RCC 7860 (cell line): ENCODE data around the gene EIF2S2.

Experiments used
- DNase-seq: peaks from one replicate; pipeline ENCODE4 v3.0.0-alpha.2; 2015; ENCODE audit warnings: low spot score
- FAIRE-seq: peaks from 2 replicates; lab custom pipeline; 2012; peaks lifted over from hg19 to GRCh38; lab: Jason Lieb, UNC

EIF2S2 gene

DNA sequence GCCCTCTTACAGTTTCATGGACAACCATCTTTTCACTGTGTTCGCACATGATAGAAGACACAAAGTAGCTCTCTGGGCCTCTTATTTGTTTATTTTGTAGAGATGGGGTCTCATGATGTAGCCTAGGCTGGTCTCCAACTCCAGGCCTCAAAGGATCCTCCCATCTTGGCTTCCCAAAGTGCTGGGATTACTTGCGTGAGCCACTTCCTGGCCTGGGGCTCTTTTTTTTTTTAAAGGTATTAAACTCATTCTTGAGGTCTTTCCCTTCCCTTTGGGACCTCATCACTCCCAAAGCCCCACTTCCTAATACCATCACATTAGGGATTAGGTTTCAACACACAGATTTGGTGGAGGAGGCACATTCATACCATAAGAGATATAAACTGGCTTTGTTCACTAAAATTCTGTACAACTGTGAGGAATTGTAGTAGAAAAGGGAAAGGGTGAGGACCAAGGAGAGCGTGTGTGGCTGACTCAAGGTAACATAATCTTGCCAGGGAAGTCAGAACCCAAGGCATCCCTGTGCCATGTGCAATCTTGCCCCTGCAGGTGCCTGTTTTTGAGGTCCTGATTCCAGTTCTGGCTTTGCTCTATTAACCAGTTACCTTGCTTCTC, 45.5 kb downstream of the EIF2S2 start:
- FAIRE-seq: no peak
- no peak for DNase-seq

DNA sequence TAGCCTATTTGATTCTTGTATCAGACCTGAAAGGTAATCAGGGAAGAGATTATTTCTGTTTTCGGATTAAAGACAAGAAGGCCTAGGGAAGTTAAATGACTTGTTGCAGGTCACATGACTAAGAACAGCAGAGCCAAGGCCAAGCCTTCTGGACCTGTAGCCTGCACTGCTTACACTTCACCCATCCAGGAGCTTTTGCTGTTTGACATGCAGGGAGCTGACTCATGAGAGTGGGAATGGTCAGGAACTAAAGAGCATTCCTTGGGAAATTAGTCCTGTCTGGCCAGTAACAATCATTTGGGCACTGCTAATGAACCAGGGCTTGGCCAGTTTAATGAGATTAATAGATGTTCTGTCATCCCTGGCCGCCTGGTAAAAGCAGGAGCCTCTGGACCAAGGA, 46.8 kb downstream of the EIF2S2 start:
- DNase-seq (no peak), FAIRE-seq (no peak)

DNA sequence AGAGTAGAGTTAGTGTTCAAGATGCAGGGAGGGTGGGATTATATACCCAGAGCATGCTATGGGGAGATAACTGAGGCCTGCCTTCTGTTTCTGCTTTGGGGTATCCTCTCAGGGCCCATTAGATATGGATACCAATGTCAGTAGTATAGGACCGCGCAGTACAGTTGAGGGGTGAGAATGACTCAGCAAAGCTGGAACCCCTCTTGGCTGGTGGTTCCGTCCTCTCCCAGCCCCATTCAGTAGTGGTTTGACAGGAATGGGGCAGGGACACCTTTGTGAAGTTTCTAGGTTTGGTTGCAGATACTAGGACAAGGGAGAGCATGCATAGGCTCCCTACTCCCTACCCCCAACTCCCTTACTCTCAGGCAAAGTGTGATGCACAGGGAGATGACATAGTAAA, 47.8 kb downstream of the EIF2S2 start:
- DNase-seq: no peak
- no peak for FAIRE-seq

DNA sequence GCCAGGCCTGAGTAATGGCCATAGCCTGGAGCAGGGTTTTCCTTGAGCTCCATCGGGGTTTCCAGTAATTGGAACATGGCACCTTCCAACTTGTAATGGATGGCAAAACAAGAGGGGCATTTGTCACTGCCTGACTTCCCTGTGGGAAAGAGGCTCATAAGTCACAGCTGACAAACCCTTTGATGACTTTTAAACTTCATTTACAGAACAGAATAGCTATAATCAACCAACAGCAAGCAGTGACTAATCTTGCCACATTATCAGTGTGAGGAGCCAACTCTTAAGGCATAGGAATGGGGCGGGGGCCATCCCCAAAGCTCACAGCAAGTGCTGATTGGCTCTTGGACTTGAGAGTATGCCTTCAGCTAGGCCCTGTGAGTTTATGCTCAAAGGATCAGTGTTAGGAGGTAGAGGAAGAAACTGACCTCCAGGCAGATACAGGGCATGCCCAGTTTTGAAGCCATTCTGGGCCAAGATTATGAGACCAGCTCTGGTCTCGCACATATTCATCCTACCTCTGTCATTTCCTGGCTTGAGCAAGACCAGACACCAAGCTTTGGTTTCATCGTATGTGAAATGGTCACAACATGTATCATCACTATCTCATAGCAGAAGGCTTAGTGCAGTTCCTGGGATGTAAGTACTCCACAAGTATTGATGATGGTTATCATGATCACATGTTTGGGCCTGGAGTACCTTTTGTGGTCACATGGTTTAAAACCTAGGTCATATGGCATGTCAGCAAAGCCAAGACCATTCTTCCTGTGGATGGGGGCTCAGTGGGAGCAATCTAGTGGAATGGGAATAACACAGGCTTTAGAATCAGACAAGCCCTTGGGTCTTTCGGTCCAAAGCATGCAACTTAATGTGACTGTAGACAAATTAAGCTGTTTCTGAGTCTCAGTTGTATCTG, 49.2 kb downstream of the EIF2S2 start:
- no peak for DNase-seq

DNA sequence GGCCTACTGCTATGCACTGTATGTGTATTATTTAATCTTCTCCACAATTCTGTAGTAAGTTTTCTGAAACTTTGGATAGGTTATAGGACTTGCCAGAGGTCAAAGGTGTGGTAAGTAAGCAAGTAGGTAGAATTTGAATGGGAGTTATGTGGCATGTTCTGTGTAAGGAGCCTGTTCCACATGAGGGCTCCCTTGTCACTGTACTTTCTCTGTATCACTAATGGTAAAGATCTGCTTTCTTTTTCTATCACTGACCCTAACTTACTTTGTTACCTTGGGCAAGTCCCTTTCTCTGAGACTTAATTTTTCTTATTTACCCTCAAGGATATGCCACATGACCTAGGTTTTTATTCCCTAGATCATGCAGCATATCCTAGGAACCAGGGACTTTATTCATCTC, 50.3 kb downstream of the EIF2S2 start:
- DNase-seq (no peak), FAIRE-seq (no peak)

More for the DNA sequence above, 49.2 kb downstream of the EIF2S2 start:
- no peak for FAIRE-seq

DNA sequence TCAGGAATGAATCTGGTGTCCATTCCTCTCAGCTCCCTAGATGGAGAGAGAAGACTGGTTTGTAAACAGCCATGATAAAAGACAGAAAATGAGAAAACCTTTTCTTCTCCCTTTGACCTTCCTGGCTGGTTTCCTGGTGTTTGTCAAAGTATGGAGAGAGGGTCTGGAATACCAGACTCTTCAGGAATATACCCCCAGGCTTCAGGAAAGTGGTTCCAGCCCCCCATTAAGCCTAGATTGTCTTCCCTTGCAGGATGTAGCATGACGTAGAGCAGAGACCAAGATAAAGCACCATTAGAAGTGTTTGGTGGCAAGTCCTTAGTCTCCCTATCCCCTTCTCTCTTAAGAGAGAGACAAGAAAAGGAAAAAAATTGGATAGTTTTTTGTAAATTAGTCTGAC, 51.1 kb downstream of the EIF2S2 start:
- no peak for DNase-seq
- FAIRE-seq: no peak

DNA sequence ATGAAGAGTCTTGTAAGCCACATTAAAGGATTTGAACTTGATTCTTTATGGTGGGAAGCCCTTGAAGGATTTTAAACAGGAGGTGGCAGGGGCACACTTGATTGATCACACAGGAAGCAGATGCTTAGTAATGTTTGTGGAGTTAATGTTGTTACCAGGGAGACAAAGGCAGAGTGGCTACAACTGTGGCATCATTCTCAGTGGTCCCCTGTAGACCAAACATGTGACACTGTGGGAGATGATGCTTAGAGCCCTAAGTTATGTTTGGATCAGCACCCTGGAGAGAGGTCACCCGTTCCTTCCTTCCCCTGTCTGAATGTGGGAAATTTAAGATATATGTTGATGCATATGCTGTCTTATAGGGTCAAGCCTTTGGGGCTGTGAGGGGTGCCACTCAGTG, 53.2 kb downstream of the EIF2S2 start:
- peak; percentile 42 for DNase-seq

DNA sequence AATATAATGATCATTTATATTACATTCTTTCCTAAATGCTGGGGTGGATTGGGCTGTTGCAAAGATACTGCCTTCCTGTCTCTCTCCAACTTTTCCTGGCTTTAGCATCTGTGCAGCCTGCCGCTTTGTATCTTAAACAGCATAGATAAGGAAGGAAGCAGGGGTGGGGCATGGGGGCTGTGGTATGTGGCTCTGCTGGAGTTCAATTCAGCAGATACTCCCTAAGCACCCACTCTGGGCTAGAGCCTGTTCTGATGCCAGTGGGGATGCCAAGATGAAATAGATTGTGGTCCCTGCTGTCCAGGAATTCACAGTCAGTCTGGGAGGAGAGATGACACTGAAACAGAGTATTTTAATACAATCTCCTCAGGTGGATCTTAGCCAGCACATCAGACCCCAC, 56.8 kb downstream of the EIF2S2 start:
- no peak for FAIRE-seq
- no peak for DNase-seq

More for the DNA sequence above, 53.2 kb downstream of the EIF2S2 start:
- FAIRE-seq: no peak

DNA sequence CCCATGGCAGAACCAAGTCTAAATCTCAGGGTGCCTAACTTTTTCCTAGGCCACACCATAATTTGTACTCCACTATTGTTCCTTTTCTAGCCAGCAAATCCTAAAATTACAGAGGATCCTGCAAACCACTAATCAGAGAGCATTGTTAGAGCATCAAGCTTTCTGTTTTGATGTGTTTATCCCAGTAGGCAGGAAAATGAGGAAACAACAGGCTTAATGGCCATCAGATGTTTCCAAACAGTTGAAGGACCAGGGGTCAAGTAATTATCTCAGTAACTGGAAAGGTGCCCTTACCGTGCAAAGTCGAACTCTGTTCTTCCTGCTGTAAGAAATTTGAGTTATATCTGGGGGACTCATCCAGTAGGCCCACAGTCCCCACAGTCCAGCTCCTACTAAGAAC, 59.6 kb downstream of the EIF2S2 start:
- no peak for FAIRE-seq
- no peak for DNase-seq

DNA sequence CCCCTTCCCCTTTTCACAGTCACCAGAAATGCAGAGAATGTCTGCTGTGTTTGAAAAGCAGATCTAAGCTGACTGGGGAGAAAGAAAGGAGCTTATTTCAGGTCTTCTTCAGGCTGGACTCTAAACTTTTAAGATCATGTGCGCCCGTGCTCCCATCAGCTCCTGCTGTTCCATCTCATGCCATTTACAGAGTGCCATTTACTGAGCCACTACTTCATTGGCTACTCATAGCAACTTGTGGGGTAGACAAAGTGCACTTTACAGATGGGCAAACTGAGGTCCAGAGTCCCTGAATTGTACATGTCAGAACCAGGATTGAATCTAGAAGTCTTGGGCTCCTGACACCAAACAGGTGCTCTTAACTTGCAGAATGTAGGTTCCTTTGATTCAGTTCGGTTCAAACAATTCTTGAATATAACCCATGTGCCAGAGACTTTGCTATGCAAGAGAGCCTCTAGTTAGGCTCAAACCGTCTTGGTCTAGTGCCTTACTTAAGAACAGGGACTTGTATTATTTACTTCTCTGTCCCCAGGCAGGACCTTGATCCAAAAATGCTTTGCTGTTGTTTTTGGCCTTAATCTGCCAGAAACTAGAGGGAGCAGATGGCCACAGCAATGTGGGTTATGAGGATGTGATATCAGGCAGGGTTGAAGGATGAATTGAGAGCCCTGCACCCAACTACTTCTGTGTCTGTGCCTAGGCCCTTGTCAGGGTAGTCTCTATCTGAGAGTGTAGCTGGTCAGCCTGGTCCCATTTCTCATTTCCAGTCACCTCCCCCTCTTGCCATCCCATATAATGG, 61.9 kb downstream of the EIF2S2 start:
- FAIRE-seq (no peak), DNase-seq (no peak)

DNA sequence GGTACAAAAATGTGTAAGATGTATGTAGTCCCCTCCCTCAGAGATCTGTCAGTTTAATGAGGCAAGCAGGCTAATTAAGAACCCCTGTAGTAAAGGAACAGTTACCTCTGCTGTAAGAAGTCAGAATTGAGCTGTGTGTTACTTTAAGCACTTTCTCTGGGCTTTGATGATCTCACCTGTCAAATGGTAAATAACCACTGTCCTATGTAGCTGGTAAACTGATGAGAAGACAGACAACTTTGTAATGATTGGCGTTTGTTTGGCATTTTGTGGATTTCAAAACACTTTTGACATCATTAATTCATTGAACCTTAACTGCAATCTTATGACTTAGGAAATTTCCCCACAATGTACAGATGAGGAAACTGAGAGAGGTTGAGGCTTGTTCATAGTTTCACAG, 62.7 kb downstream of the EIF2S2 start:
- FAIRE-seq (no peak), DNase-seq (no peak)

DNA sequence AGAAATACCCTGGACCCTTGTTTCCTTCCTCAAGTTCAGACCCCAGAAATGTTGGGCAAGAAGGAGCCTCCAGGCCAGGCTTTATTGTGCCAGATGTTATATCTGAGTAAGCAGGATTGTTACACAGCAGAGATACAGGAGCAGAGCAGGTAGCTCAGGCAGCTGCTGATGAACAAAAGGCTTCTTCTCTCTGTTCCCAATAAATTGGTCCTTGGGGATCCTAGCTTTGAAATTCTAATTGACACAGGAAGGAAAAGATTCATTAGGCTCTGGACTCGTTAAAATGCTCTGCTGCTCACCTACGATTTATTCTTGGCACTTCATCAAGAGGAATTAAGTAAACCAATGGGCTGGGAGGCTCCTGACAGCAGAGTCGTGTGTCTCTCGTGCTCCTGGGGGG, 64.1 kb downstream of the EIF2S2 start:
- FAIRE-seq (no peak), DNase-seq (no peak)

DNA sequence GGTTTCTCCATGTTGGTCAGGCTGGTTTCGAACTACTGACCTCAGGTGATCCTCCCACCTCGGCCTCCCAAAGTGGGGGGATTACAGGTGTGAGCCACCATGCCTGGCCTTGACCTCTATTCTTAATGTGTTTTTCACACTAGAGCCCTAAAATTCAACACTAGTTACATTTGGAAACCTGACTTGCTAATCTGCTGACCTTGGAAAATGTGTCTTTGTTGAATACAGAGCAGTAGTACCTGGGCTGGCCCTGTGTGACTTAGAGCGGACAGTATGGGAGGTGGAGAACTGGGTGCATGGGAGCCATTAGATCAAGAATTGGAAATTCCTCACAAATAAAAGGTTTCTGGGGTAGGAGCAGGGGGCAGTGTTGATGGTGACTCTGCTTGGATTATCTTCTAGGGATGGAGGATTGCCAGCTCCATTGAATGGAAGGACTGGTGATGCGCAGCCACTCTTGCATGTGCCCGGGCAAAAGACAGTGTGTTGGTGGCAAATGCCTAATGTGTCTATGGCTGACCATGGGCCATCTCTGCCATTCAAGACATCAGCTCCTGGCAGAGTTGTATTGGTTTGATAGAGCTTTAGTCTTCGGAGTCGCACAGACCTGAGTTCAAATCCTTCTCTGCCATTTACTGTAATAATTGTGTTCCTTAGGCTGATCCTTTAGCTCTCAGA, 64.9 kb downstream of the EIF2S2 start:
- DNase-seq (no peak), FAIRE-seq (no peak)

DNA sequence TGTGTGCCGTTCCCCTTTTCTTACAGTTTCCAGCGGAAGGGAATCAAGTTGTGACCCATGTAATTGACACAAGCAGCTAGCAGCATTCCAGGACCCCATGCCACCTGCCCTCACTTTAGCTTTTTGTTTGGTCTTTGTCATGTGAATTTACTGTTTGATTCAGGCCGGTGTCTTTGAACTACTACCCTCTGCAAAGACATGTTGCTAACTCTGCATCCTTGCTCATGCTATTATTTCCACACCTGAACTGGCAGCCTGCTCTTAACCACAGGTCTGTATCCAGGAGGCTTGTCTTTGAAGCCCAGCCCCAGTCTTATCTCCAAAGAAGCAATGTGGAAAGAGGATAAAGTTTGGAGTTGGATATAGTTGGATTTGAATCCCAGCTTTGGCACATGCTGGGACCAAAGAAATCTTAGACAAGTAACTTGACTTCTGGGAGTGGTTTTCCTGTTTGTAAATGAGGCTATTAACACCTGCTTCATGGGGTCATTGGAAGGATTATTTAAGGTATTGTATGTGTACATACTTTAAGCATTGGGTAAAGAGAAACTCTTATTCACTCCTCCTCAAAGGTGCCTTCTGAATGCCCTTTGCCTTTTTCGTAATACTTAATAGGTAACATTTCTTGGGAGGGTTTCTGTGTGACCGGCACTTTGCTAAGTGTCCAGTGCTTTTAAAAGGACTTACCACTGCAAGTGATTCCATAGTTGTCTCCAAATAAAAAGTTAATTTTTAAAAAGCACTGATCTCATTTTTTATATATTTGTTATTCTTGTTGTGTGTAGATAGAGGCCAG, 65.9 kb downstream of the EIF2S2 start:
- FAIRE-seq: no peak
- no peak for DNase-seq

DNA sequence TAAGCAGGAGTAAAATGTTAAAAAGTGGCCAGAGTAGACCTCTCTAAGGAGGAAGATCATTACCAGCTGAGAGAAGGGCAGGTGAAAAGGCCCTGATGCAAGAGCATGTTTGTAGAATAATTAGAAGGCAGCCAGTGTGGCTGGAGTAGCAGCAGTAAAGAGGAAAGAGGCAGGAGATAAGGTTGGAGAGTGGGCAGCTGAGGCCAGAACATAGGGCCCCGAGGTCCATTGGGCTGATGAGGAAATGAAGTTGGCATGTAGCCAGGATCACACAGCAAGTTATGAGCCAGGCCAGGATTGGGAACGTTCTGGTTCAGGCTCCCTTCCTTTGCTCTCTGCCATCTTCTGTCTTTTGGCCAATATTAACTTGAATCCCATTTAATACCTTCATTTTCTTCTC, 66.7 kb downstream of the EIF2S2 start:
- no peak for FAIRE-seq
- no peak for DNase-seq

DNA sequence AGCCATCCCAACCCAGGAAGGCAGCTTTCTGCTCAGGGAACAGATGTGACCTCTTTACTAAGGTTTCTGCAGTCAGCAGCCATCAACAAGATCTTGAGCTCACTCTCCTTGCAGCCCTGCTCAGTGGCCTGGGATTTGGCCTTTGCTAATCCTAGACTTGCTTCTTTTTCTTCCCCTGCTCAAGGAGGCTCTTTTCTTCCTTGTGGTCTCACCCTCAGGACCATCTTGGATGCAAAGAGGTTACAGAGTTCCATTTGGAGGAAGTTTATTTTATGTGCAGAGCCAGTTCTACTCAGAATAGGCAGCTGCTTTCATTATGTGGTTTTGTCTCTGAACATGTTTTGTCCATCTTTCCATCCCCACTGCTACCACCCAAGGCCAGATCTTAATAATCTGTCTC, 69.0 kb downstream of the EIF2S2 start:
- no peak for FAIRE-seq
- no peak for DNase-seq

DNA sequence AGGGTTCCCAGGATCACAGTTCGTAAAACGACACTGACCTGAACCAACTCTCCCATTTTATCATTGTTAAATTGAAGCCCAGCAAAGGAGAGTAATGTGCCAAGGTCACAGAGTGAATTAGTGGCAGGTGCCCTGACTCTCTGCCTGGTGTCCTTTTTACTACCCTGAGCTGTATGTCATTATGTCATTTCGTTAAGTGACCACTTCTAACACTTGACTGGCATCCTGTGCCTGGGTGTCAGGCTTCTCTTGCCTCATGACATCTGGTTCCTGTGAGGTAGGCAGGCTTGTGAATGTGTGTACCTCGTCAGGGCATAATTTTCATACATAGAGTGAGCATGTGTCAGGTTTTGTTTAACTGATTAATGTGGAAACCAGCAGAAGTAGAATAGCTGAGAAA, 69.8 kb downstream of the EIF2S2 start:
- DNase-seq: no peak
- no peak for FAIRE-seq

DNA sequence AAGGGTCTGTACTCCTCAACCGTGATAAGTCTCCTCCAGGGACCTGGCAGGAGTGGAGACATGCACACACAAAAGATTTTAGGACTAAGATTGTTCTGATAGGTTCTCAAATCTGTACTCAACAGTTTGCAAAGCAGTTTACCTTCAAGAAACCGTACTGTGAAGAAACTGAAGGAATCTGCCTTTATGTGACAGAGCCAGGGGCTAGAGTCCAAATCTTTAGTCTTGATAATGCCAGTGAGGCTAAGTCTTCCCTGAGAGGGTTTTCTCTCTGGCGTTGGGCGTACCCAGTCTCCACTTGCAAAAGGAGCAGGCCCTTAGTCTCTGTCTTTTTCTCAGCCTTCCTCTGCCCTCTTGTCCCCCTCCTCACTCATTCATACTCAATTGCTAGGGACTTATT, 70.8 kb downstream of the EIF2S2 start:
- DNase-seq: no peak
- FAIRE-seq: no peak

DNA sequence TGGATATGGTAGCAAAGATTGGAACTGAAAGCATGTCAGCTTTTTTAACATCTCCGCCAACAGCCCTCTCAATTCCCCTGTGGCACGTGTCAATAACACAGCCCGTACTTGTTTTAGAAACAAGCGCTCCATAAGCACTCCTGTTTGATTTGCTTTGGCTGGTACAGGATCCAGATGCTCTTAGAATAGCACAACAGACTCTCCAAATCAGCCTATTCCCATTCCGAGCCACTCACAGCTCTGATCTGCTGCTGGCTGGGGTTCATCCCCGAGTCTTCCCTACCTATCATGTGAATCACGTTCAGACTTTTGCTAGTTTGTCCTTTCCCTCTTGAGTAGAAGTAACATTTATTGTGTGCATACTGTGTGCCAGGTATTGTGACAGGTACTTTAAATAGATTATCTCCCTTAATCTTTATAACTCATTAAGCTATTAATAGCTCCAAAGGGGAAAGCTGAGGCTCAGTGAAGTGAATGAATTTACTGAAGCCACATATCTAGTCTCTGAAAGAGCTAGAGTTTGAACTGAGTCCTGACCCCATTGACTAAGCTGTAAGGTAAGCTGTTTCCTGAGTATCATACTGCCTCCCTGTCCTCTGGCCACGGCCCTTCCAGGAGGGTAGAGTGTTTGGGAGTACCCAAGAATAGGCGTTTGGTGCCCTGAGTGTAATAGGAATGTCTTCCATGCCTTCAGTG, 71.6 kb downstream of the EIF2S2 start:
- no peak for FAIRE-seq

More for the DNA sequence above, 71.6 kb downstream of the EIF2S2 start:
- DNase-seq: no peak
